RPMI7951 (cell line): ENCODE measurements around the gene SEMA6D. TPM values are rescaled to one million over a fixed set of nuclear protein-coding genes. Genes with fewer than 3 reads are reported as not detected.

Source experiments
- DNase-seq: peaks from one replicate; pipeline ENCODE4 v3.0.0-alpha.2; 2012; ENCODE audit warnings: low read depth
- total RNA-seq: library from RNA; depleted of rRNA; stranded (reverse); fragments of >200 nt; shearing (Covaris generic); gene quantifications from 2 replicates; pipeline ENCODE4 v1.2.3, GENCODE V29; 2014

SEMA6D gene
- total RNA-seq, 1 experiment from 2014 or later, result 1.6 TPM

- DNase-seq, result no peak
These were observed 26.1 kb downstream of the SEMA6D start for GRCh38 chr15:47743385-47743784.

DNA sequence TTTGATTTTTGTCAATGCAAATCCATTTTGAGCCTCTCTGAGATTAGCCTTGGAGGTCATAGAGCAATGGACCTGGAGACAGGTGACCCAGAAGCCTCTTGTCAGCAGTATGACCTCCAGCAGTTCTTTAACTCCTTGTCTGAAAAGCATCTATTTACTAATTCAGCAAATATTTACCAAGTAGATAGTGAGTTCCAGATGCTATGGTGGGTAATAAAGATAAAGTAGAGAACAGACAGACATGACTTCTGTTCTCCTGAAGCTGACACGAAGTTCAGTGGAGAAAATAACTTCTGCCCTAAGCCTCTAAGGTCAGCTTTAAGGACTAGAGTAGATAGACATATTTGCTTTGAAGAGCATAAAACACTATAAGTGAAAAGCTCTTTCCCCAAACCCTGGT, 26.6 kb downstream of the SEMA6D start:
- DNase-seq, result no peak

- no peak for DNase-seq
These were observed 27.2 kb downstream of the SEMA6D start for GRCh38 chr15:47744496-47744895.

GRCh38 chr15:47744973-47745372, 27.7 kb downstream of the SEMA6D start:
- DNase-seq, result no peak

GRCh38 chr15:47746516-47746915, 29.2 kb downstream of the SEMA6D start:
- DNase-seq, result no peak

- peak; percentile 33 for DNase-seq
These were observed 32.9 kb downstream of the SEMA6D start for GRCh38 chr15:47750030-47750739.

GRCh38 chr15:47750740-47751262, 33.5 kb downstream of the SEMA6D start:
- no peak for DNase-seq

DNA sequence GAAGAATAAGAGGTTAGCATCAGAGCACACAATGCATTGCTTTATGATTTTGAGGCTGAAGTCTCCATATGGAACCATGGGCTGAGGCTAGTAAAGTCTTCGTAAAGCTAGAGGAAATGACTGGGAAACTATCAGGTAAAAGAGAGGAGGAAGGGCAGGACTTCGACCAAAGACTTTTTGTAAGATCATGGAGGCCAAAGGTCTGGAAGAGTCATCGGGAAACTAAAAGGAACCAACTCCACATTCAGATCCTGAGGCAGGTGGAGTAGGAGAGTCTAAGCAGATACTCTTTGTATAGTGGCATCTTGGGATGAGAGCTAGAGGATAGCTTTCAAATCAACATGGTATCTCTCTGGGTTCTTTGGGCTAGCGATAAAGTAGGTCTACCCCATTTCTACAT, 36.3 kb downstream of the SEMA6D start:
- no peak for DNase-seq

DNA sequence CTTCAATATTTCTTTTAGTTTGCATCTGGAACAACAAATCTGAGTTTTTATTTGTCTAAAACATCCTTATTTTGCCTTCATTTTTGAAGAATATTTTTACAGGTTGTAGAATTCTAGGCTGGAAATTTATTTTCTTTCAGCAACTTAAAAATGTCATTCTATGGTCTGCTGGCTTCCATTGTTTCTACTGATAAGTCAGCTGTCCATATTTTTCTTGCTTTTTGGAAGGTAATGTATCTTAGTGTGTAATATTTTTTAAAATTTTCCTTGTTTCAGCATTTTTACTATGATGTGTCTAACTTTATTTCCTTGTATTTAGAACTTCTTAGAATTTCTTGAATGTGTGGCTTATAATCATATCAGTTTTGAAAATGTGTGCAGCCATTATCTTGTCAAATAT, 37.0 kb downstream of the SEMA6D start:
- no peak for DNase-seq

DNA sequence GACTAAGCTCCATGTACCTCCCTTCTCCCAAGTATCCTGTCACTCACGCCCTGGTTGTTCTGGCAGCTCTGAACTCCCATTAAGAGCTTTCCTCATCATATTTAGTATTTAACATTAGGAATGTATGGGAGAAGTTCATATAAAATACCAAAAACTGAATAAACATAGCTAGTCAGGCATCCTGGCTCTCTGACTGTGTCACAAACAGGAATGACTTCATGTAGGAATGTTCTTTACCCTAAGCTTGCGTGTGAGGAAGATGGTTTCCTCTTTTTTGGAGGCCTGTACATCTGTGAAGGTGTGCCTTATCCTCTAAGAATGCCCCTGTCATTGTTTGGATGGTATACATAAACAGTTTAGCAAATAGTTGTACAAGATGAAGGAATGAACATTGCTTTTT, 38.6 kb downstream of the SEMA6D start:
- no peak for DNase-seq

DNA sequence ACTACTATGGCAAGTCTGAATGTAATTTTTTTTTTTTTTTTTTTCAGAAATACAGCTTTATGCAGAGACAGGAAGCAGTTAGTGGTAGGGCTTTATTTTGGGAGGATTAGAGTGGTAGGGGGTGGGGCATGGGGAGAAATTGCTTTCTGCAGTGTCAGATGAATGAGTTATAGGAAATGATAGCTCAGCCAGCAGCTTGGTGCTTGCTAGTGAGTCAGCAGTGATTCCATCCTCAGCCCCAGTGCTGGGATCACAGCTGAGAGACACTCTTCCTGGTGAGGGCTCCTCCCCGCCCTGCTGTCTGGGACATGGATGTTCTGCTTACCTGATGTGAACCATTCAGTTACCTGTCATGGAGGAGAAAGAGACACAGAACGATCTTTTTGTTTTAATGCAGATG, 39.6 kb downstream of the SEMA6D start:
- DNase-seq, result peak; percentile 31

DNA sequence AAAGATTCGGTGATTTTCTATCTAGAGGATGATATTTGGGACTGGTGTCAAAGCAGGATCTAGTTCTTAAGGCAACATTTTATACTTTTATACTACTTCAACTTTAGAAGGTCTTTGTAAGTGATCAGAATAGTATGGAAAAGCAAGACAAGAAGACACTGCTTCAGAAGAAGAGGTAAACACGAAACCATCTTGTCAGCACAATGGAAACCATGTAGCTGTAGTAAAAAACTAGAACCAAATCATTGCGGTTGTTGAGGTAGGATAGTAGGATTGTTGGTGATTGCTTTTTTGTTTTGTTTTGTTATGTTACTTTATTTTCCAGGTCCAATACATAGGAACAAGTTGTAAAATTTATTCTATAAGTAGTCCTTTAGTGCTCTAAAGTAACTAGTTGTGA, 40.0 kb downstream of the SEMA6D start:
- no peak for DNase-seq

DNA sequence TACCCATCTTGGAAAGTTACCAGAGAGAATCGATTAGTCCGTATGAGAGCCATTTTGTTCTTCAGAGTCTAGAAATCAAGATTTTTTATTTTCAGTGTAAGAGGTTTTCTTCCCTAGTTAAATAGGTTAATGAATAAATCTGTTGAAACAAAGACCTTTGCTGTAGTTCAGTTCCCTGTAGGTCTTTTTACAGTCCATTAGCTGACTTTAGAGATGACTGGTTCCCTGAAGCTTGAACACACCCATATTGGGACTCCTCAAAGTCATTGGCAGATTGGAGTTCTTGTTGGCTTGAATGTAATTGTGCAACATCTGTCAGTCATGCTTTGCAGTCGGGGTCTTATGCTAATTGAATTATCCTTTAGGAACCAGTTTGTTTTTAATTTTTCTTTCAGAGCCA, 45.3 kb downstream of the SEMA6D start:
- no peak for DNase-seq

DNA sequence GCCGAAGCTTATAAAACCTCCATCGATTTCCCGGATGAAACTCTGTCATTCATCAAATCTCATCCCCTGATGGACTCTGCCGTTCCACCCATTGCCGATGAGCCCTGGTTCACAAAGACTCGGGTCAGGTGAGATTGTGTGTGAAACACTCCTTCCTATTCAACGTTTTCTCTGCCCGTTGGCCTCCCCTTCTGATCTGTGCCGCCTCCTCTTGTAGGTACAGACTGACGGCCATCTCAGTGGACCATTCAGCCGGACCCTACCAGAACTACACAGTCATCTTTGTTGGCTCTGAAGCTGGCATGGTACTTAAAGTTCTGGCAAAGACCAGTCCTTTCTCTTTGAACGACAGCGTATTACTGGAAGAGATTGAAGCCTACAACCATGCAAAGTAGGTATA, 47.4 kb downstream of the SEMA6D start:
- DNase-seq, result no peak

GRCh38 chr15:47766406-47766805, 49.1 kb downstream of the SEMA6D start:
- no peak for DNase-seq

DNA sequence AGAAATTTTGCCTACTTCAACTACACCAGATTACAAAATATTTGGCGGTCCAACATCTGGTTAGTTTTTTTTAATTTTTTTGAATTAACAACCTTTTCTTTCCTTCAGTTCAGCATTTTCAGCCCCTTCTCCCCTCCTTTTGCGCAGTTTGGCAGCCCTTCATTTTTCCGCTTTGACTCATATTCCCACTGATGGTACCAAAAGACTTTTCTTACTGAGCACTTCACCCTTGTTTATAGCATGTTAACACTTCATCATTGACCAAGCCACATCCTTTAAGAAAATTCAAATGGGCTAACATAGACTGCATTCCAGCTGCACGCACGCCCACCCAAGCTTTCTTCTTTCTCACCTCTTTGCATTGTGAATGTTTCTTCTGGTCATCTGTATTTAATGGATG, 49.7 kb downstream of the SEMA6D start:
- no peak for DNase-seq

GRCh38 chr15:47768735-47769134, 51.4 kb downstream of the SEMA6D start:
- no peak for DNase-seq

DNA sequence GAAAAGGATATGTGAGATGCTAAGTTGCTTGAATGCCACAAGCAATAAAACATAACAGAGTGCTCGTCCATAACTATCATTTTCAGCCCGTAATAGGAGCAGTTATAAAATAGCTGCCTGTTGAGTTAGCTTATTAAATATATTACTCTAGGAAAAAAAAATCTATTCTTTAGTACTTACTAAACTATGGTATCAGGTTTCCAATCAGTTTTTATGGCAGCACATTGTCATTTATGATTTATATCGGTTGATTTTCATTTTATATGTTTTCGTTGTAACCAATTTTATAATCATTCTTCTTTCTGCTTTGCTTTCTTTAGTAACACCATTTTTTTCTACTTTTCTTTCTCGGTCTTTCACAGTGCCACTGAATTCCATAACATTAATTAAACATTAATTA, 51.9 kb downstream of the SEMA6D start:
- DNase-seq, result no peak

GRCh38 chr15:47773143-47773542, 55.8 kb downstream of the SEMA6D start:
- DNase-seq, result no peak

GRCh38 chr15:47778263-47778770, 61.0 kb downstream of the SEMA6D start:
- DNase-seq, result no peak

- DNase-seq, result no peak
These were observed 63.7 kb downstream of the SEMA6D start for GRCh38 chr15:47780971-47781370.

DNA sequence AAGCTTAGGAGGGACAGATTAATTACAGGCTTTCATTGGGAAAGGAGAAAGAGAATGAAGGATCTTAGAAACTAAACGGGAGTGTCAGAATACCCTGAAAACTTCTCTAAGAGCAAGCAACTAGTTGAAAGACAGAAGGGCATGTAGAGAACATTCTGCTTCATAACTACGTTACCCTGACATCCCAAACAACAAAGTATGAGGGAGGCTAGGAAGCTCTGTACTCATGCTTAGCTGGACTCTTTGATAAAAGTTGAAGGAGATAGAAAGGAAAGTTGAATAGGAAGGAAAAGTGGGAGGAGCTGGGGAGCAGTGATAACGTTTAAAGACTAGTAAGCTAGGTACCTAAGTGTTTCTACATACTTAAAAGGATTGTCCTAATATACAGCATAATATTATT, 64.2 kb downstream of the SEMA6D start:
- DNase-seq, result no peak

GRCh38 chr15:47784820-47785219, 67.5 kb downstream of the SEMA6D start:
- no peak for DNase-seq

DNA sequence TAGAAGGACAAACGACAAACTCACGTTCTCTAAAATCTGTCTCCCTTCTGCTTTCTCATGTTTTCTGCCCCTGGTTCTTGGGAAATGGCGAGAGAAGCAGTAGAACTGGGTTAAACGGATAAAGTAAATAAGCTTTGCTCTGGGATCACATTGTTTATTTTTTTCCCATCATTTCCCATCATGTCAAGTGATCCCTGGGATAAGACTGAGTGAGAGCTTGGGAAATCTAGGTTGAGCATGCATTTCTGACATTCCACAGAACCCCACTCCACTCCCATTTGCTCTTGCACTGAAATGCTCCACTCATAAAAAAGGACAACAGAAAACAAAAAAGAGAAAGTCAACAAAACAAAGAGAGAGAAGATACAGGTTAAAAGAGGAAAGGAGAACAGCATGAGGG, 69.1 kb downstream of the SEMA6D start:
- no peak for DNase-seq
